HEK293 (cell line): ENCODE measurements around the gene PGGHG.

Experiments used
- CTCF ChIA-PET: fragments of 350-600 bp; formaldehyde crosslinking; extraction: SDS; loops from one replicate; lab custom pipeline; 2021; ENCODE audit warnings: antibody characterized with exemption; lab: Yijun Ruan, JAX
- POLR2A ChIA-PET: fragments of 300-600 bp; formaldehyde crosslinking; extraction: SDS; loops from one replicate; lab custom pipeline; 2020; ENCODE audit warnings: antibody characterized with exemption, inconsistent platforms; lab: Yijun Ruan, JAX
- H3K27ac ChIP-seq: fragments of 200-500 bp; sonication (Bioruptor generic); 2 replicates; pipeline ENCODE4 v1.5.1; 2014; ENCODE audit warnings: low read depth, low read length, control low read depth, inconsistent platforms; ENCODE audit errors: extremely low read depth
- H3K36me3 ChIP-seq, 2 experiments: fragments of 200-500 bp in 1 of 2; sonication (Bioruptor generic) in 1 of 2; 1 replicate in 1 of 2; 2 replicates in 1 of 2; pipeline ENCODE4 v1.5.1; 2014 to 2017; ENCODE audit warnings: inconsistent platforms in 2 of 2, low read length in 2 of 2; ENCODE audit not compliant: control insufficient read depth in 2 of 2, insufficient read depth in 1 of 2
- H3K4me1 ChIP-seq: fragments of 200-500 bp; sonication (Bioruptor generic); 2 replicates; pipeline ENCODE4 v1.5.1; 2014; ENCODE audit warnings: mild to moderate bottlenecking, low read length, inconsistent platforms; ENCODE audit not compliant: control insufficient read depth, insufficient read depth
- H3K4me3 ChIP-seq: 2 replicates; pipeline ENCODE4 v1.5.1; 2011; ENCODE audit warnings: low read depth, mild to moderate bottlenecking, control low read depth, low read length, moderate library complexity
- H3K9me3 ChIP-seq: fragments of 200-500 bp; sonication (Bioruptor generic); 2 replicates; pipeline ENCODE4 v1.5.1; 2014; ENCODE audit warnings: low read depth, low read length, inconsistent platforms; ENCODE audit not compliant: control insufficient read depth, insufficient read depth
- AEBP2 ChIP-seq: fragments of 450-650 bp; formaldehyde crosslinking; IDR thresholded peaks from 2 replicates; pipeline ENCODE4 v1.5.1; 2016; ENCODE audit warnings: missing biosample characterization, missing genetic modification characterization, borderline replicate concordance
- GLIS1 ChIP-seq: fragments of 450-650 bp; formaldehyde crosslinking; IDR thresholded peaks from 2 replicates; pipeline ENCODE4 v1.5.1; 2016; ENCODE audit warnings: missing biosample characterization, missing genetic modification characterization
- GLIS2 ChIP-seq: fragments of 450-650 bp; formaldehyde crosslinking; IDR thresholded peaks from 2 replicates; pipeline ENCODE4 v1.5.1; 2016; ENCODE audit warnings: missing biosample characterization, missing genetic modification characterization
- IKZF3 ChIP-seq: fragments of 450-650 bp; IDR thresholded peaks from 2 replicates; pipeline ENCODE4 v1.5.0; 2018; ENCODE audit warnings: missing biosample characterization, mild to moderate bottlenecking, missing genetic modification characterization, moderate library complexity
- PRDM10 ChIP-seq: fragments of 450-650 bp; formaldehyde crosslinking; IDR thresholded peaks from 2 replicates; pipeline ENCODE4 v1.5.1; 2016; ENCODE audit warnings: missing biosample characterization, missing genetic modification characterization
- ZBTB11 ChIP-seq: fragments of 450-650 bp; formaldehyde crosslinking; conservative IDR thresholded peaks from 2 replicates; pipeline ENCODE4 v1.5.1; 2016; ENCODE audit warnings: low read depth, missing biosample characterization, missing genetic modification characterization
- ZBTB48 ChIP-seq: fragments of 450-650 bp; formaldehyde crosslinking; IDR thresholded peaks from 2 replicates; pipeline ENCODE4 v1.5.1; 2016; ENCODE audit warnings: missing biosample characterization, missing genetic modification characterization
- ZBTB8A ChIP-seq: fragments of 450-650 bp; formaldehyde crosslinking; IDR thresholded peaks from 2 replicates; pipeline ENCODE4 v1.5.1; 2016; ENCODE audit warnings: missing biosample characterization, missing genetic modification characterization
- ZNF132 ChIP-seq: fragments of 450-650 bp; formaldehyde crosslinking; IDR thresholded peaks from 2 replicates; pipeline ENCODE4 v1.5.1; 2017; ENCODE audit warnings: missing biosample characterization, missing genetic modification characterization, borderline replicate concordance
- ZNF155 ChIP-seq: fragments of 450-650 bp; formaldehyde crosslinking; IDR thresholded peaks from 2 replicates; pipeline ENCODE4 v1.5.1; 2016; ENCODE audit warnings: missing biosample characterization, missing genetic modification characterization
- ZNF184 ChIP-seq: fragments of 450-650 bp; IDR thresholded peaks from 2 replicates; pipeline ENCODE4 v1.5.1; 2018; ENCODE audit warnings: missing biosample characterization, mild to moderate bottlenecking, missing genetic modification characterization
- ZNF280D ChIP-seq: fragments of 450-650 bp; formaldehyde crosslinking; IDR thresholded peaks from 2 replicates; pipeline ENCODE4 v1.5.1; 2016; ENCODE audit warnings: missing biosample characterization, missing genetic modification characterization
- ZNF350 ChIP-seq: fragments of 450-650 bp; formaldehyde crosslinking; IDR thresholded peaks from 2 replicates; pipeline ENCODE4 v1.5.0; 2017; ENCODE audit warnings: missing biosample characterization, mild to moderate bottlenecking, missing genetic modification characterization
- ZNF37A ChIP-seq: fragments of 450-650 bp; IDR thresholded peaks from 2 replicates; pipeline ENCODE4 v1.5.1; 2018; ENCODE audit warnings: missing biosample characterization, missing genetic modification characterization
- ZNF394 ChIP-seq: fragments of 450-650 bp; formaldehyde crosslinking; IDR thresholded peaks from 2 replicates; pipeline ENCODE4 v1.5.1; 2016; ENCODE audit warnings: missing biosample characterization, missing genetic modification characterization, mild to moderate bottlenecking, moderate library complexity, borderline replicate concordance
- ZNF560 ChIP-seq: fragments of 450-650 bp; formaldehyde crosslinking; IDR thresholded peaks from 2 replicates; pipeline ENCODE4 v1.5.1; 2017; ENCODE audit warnings: missing biosample characterization, missing genetic modification characterization, borderline replicate concordance
- ZNF639 ChIP-seq: fragments of 450-650 bp; formaldehyde crosslinking; IDR thresholded peaks from 2 replicates; pipeline ENCODE4 v1.5.1; 2016; ENCODE audit warnings: missing biosample characterization, missing genetic modification characterization
- ZSCAN30 ChIP-seq: fragments of 450-650 bp; IDR thresholded peaks from 2 replicates; pipeline ENCODE4 v1.5.1; 2018; ENCODE audit warnings: missing biosample characterization, mild to moderate bottlenecking, missing genetic modification characterization, moderate library complexity

Gene PGGHG

GRCh38 chr11:284105-285020, 4.6 kb upstream of the PGGHG start:
- Histone ChIP-seq H3K27ac (no peak overlapping the region), H3K36me3 (no peaks in the 10 kb centered on the region), H3K4me1 (no peaks in the 10 kb centered on the region), H3K4me3 (no peak overlapping the region), H3K9me3 (no peaks in the 10 kb centered on the region)
- POLR2A ChIA-PET: no interaction called here
- TF ChIP-seq ZNF350 (tag by site-specific recombination): no peak
- peak; percentile 15; the same call in 1 of the 2 replicates for TF ChIP-seq GLIS1 (tag by site-specific recombination)
- TF ChIP-seq ZBTB8A (tag by site-specific recombination): no peak
- peak; percentile 21; the same call in 1 of the 2 replicates for TF ChIP-seq GLIS2 (tag by site-specific recombination)
- no peak for TF ChIP-seq IKZF3
- no peak for TF ChIP-seq ZNF639 (tag by site-specific recombination)
- no peak for TF ChIP-seq ZNF560
- no peak for TF ChIP-seq ZNF184 (tag by site-specific recombination)
- TF ChIP-seq, all 188 proteins: peak for 2
- CTCF ChIA-PET: interaction anchor here (0.7 to 1.8 kb wide), 2 partner anchors 21 to 39 kb away, joined by 5 read pairs; no protein-coding TSS in a partner anchor

- H3K4me3 ChIP-seq: no peak overlapping the region
- CTCF ChIA-PET: interaction anchor here (0.7 kb wide), 1 partner anchor 40 kb away, joined by 5 read pairs; no protein-coding TSS in a partner anchor
- no peak overlapping the region for H3K27ac ChIP-seq
- POLR2A ChIA-PET: no interaction called here
- H3K36me3 ChIP-seq: no peaks in the 10 kb centered on the region
- H3K9me3 ChIP-seq: no peaks in the 10 kb centered on the region
- H3K4me1 ChIP-seq: no peaks in the 10 kb centered on the region
- TF ChIP-seq ZBTB11: no peak
- TF ChIP-seq ZNF37A (tag by site-specific recombination): no peak
- no peak for TF ChIP-seq ZSCAN30 (tag by site-specific recombination)
- no peak for TF ChIP-seq AEBP2 (tag by site-specific recombination)
- TF ChIP-seq ZNF155: no peak
- TF ChIP-seq ZNF394 (tag by site-specific recombination): no peak
- no peak for TF ChIP-seq ZNF280D (tag by site-specific recombination)
- no peak for TF ChIP-seq PRDM10 (tag by site-specific recombination)
- no peak for TF ChIP-seq ZNF132 (tag by site-specific recombination)
- TF ChIP-seq ZBTB48 (tag by site-specific recombination): no peak
Measured at GRCh38 chr11:285021-285893, 3.7 kb upstream of the PGGHG start.
